SK-N-SH (cell line): Measurements from ENCODE around the gene FAM162B. TPM values are rescaled to one million over a fixed set of nuclear protein-coding genes. Genes with fewer than 3 reads are reported as not detected.

Experiments
- CTCF ChIA-PET: fragments of 300-600, 350-600 bp; formaldehyde crosslinking; extraction: SDS; loops from one replicate; lab custom pipeline; 2021; lab: Yijun Ruan, JAX
- POLR2A ChIA-PET: fragments of 350-600 bp; sonication (Branson Sonifier 250); formaldehyde crosslinking; extraction: SDS; loops from one replicate; lab custom pipeline; 2020; ENCODE audit warnings: antibody characterized with exemption, inconsistent platforms; lab: Yijun Ruan, JAX
- DNase-seq: peaks from one replicate; pipeline ENCODE4 v3.0.0; 2012
- H2AFZ ChIP-seq: fragments of 200-600 bp; sonication (generic); 2 replicates; pipeline ENCODE4 v1.8.1; 2016; ENCODE audit warnings: antibody characterized with exemption, mild to moderate bottlenecking, low read depth
- H3F3A ChIP-seq: fragments of 200-600 bp; sonication (generic); replicated peaks from 2 replicates; pipeline ENCODE3; 2016; ENCODE audit warnings: antibody characterized with exemption, mild to moderate bottlenecking; ENCODE audit not compliant: insufficient read depth
- H3K27ac ChIP-seq, 2 experiments: fragments of 200-500 bp in 1 of 2; fragments of 200-600 bp in 1 of 2; sonication (Bioruptor generic) in 1 of 2; sonication (generic), shearing (Covaris generic) in 1 of 2; 2 replicates each; pipeline versions ENCODE4 v1.5.1 to v1.6.1; 2014 to 2016; ENCODE audit warnings: low read depth in 2 of 2, inconsistent platforms in 1 of 2, low read length in 1 of 2, mild to moderate bottlenecking in 1 of 2, mixed read lengths in 1 of 2
- H3K27me3 ChIP-seq: fragments of 200-600 bp; sonication (generic), shearing (Covaris generic); 2 replicates; pipeline ENCODE4 v1.6.1; 2016; ENCODE audit warnings: mixed run types; ENCODE audit not compliant: insufficient read depth
- H3K36me3 ChIP-seq, 2 experiments: fragments of 200-500 bp in 1 of 2; fragments of 200-600 bp in 1 of 2; sonication (Bioruptor generic) in 1 of 2; sonication (generic) in 1 of 2; replicated peaks in 1 of 2; 2 replicates each; pipeline versions ENCODE3 to v1.5.1; 2014 to 2016; ENCODE audit warnings: low read length in 1 of 2, mild to moderate bottlenecking in 1 of 2; ENCODE audit not compliant: insufficient read depth in 2 of 2, control insufficient read depth in 1 of 2
- H3K4me1 ChIP-seq, 2 experiments: fragments of 200-500 bp in 1 of 2; fragments of 200-600 bp in 1 of 2; sonication (Bioruptor generic) in 1 of 2; sonication (generic), shearing (Covaris generic) in 1 of 2; 2 replicates each; pipeline versions ENCODE4 v1.5.1 to v1.6.1; 2014 to 2016; ENCODE audit warnings: low read depth in 1 of 2, low read length in 1 of 2, mixed run types in 1 of 2; ENCODE audit not compliant: insufficient read depth in 2 of 2, control insufficient read depth in 1 of 2
- H3K4me2 ChIP-seq: fragments of 200-600 bp; sonication (generic), shearing (Covaris generic); 2 replicates; pipeline ENCODE4 v1.6.1; 2017; ENCODE audit warnings: mixed run types
- H3K4me3 ChIP-seq, 2 experiments: fragments of 200-500 bp in 1 of 2; fragments of 200-600 bp in 1 of 2; sonication (Bioruptor generic) in 1 of 2; sonication (generic), shearing (Covaris generic) in 1 of 2; 2 replicates each; pipeline versions ENCODE4 v1.5.1 to v1.8.1; 2014 to 2016; ENCODE audit warnings: low read depth in 2 of 2, inconsistent platforms in 1 of 2, low read length in 1 of 2, mild to moderate bottlenecking in 1 of 2, mixed read lengths in 1 of 2, moderate library complexity in 1 of 2
- H3K79me2 ChIP-seq: fragments of 200-600 bp; sonication (generic); 2 replicates; pipeline ENCODE4 v1.8.1; 2017; ENCODE audit warnings: mild to moderate bottlenecking; ENCODE audit not compliant: insufficient read depth
- H3K9ac ChIP-seq: fragments of 200-600 bp; sonication (generic); 2 replicates; pipeline ENCODE4 v1.6.1; 2017; ENCODE audit warnings: mixed run types
- H3K9me2 ChIP-seq: fragments of 200-600 bp; sonication (generic); 2 replicates; pipeline ENCODE4 v1.6.1; 2017; ENCODE audit warnings: mixed run types
- H3K9me3 ChIP-seq: fragments of 200-600 bp; sonication (generic); 2 replicates; pipeline ENCODE4 v1.6.1; 2017; ENCODE audit warnings: mixed run types, mild to moderate bottlenecking, moderate library complexity
- H4K20me1 ChIP-seq: fragments of 200-600 bp; sonication (generic); 2 replicates; pipeline ENCODE4 v1.6.1; 2017; ENCODE audit warnings: mild to moderate bottlenecking, mixed run types; ENCODE audit not compliant: insufficient read depth
- CHD2 ChIP-seq: fragments of 150-350 bp; IDR thresholded peaks from 2 replicates; pipeline ENCODE4 v1.6.1; 2018; ENCODE audit warnings: low read length; ENCODE audit not compliant: partially characterized antibody
- CTCF ChIP-seq: fragments of 200-600 bp; sonication (generic); IDR thresholded peaks from 2 replicates; pipeline ENCODE4 v1.6.1; 2017; ENCODE audit warnings: antibody characterized with exemption, mild to moderate bottlenecking, moderate library complexity
- EP300 ChIP-seq, 2 experiments: IDR thresholded peaks; 2 replicates each; pipeline versions ENCODE4 v1.4.0 to v1.6.1; 2012; ENCODE audit warnings: borderline replicate concordance in 1 of 2, low read depth in 1 of 2, low read length in 1 of 2
- EZH2phosphoT487 ChIP-seq: fragments of 200-600 bp; sonication (generic); IDR thresholded peaks from 2 replicates; pipeline ENCODE4 v1.6.1; 2017; ENCODE audit warnings: low read depth, mixed run types, mild to moderate bottlenecking, antibody characterized with exemption, moderate library complexity, borderline replicate concordance
- FOXJ3 ChIP-seq: sonication (generic); formaldehyde crosslinking; IDR thresholded peaks from 2 replicates; pipeline ENCODE4 v1.5.1; 2020; ENCODE audit warnings: mild to moderate bottlenecking, missing genetic modification reagents
- GABPA ChIP-seq: IDR thresholded peaks from 2 replicates; pipeline ENCODE4 v1.4.0; 2012; ENCODE audit warnings: low read depth, mild to moderate bottlenecking
- IRF3 ChIP-seq: fragments of 150-350 bp; IDR thresholded peaks from 2 replicates; pipeline ENCODE4 v1.6.1; 2016; ENCODE audit warnings: mild to moderate bottlenecking, low read depth, low read length
- MEF2A ChIP-seq: IDR thresholded peaks from 2 replicates; pipeline ENCODE4 v1.4.0; 2012; ENCODE audit warnings: low read depth, borderline replicate concordance
- MXI1 ChIP-seq: IDR thresholded peaks from 2 replicates; pipeline ENCODE4 v1.6.1; 2012; ENCODE audit warnings: mild to moderate bottlenecking, low read depth, low read length, improper control_type of control experiment
- NFIC ChIP-seq: IDR thresholded peaks from 2 replicates; pipeline ENCODE4 v1.4.0; 2012; ENCODE audit warnings: borderline replicate concordance
- NRF1 ChIP-seq: IDR thresholded peaks from 2 replicates; pipeline ENCODE4 v1.6.1; 2012; ENCODE audit warnings: low read depth, mild to moderate bottlenecking, low read length
- REST ChIP-seq: IDR thresholded peaks from 2 replicates; pipeline ENCODE4 v1.6.1; 2012; ENCODE audit warnings: mild to moderate bottlenecking, low read depth, low read length, moderate library complexity
- RFX5 ChIP-seq: IDR thresholded peaks from 2 replicates; pipeline ENCODE4 v1.6.1; 2012; ENCODE audit warnings: mild to moderate bottlenecking, improper control_type of control experiment, low read length
- SIN3A ChIP-seq: IDR thresholded peaks from 2 replicates; pipeline ENCODE4 v1.6.1; 2012; ENCODE audit warnings: low read depth, mild to moderate bottlenecking, low read length, moderate library complexity, borderline replicate concordance
- YY1 ChIP-seq: IDR thresholded peaks from 2 replicates; pipeline ENCODE4 v1.4.0; 2012; ENCODE audit warnings: low read depth, mild to moderate bottlenecking
- ZBTB33 ChIP-seq: IDR thresholded peaks from 2 replicates; pipeline ENCODE4 v1.4.0; 2012; ENCODE audit warnings: low read depth, borderline replicate concordance
- polyA plus RNA-seq, 3 experiments: library from polyadenylated mRNA; depleted of rRNA; stranded (reverse); fragments of >200 nt; gene quantifications; 2 replicates each; pipeline ENCODE4 v1.2.3, GENCODE V29; 2012
- TF ChIP-seq, protein P1 (sequence below): IDR thresholded peaks from 2 replicates; pipeline ENCODE4 v1.4.0; 2012; ENCODE audit warnings: low read depth

FAM162B gene
- polyA plus RNA-seq, 1 of the 3 experiments (the other 2 are of a cell fraction) = not detected

- Histone ChIP-seq H3K9me3 (no peaks in the 10 kb centered on the region), H3K9ac (no peak overlapping the region), H3K4me3 (no peak overlapping the region), H3K9me2 (no peaks in the 10 kb centered on the region), H3K27me3 (no peaks in the 10 kb centered on the region; the same call in 1 of the 2 replicates), H2AFZ (no peak overlapping the region), H3K27ac (no peak overlapping the region), H3F3A (no peaks in the 10 kb centered on the region), H3K4me2 (no peak overlapping the region), H3K79me2 (no peaks in the 10 kb centered on the region), H3K4me1 (no peaks in the 10 kb centered on the region), H3K36me3 (no peaks in the 10 kb centered on the region), H4K20me1 (no peaks in the 10 kb centered on the region)
- POLR2A ChIA-PET = no interaction called here
- CTCF ChIA-PET = no interaction called here
- no peak for TF ChIP-seq CTCF
- no peak for TF ChIP-seq NRF1
- no peak for TF ChIP-seq NFIC
- TF ChIP-seq REST = no peak
- no peak for TF ChIP-seq SIN3A
- TF ChIP-seq MEF2A = no peak
- no peak for TF ChIP-seq IRF3
- no peak for DNase-seq
These were observed 36.5 kb upstream of the FAM162B start for GRCh38 chr6:116801971-116802370.

GRCh38 chr6:116799945-116800344, 34.4 kb upstream of the FAM162B start:
- DNase-seq = no peak
- H2AFZ ChIP-seq = no peak overlapping the region
- CTCF ChIA-PET = no interaction called here
- no peaks in the 10 kb centered on the region for H3K36me3 ChIP-seq
- no peak for TF ChIP-seq ZBTB33
- TF ChIP-seq RFX5 = no peak
- no peak for TF ChIP-seq GABPA
- no peak for TF ChIP-seq EP300 (IDR thresholded peaks at IDR 0.05; ENCODE audit: borderline replicate concordance in 1 of 2, low read depth in 1 of 2, low read length in 1 of 2)
- no peak for TF ChIP-seq YY1
- TF ChIP-seq NFIC = no peak
- no peak for TF ChIP-seq CHD2
- no peak for TF ChIP-seq EZH2phosphoT487
- TF ChIP-seq, protein P1, sequence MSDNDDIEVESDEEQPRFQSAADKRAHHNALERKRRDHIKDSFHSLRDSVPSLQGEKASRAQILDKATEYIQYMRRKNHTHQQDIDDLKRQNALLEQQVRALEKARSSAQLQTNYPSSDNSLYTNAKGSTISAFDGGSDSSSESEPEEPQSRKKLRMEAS = no peak
- no peak for TF ChIP-seq FOXJ3
- TF ChIP-seq MXI1 = no peak
- no peak overlapping the region for H3K4me2 ChIP-seq
- no peak overlapping the region for H3K9ac ChIP-seq
- H3F3A ChIP-seq = no peaks in the 10 kb centered on the region
- no peak overlapping the region for H3K4me3 ChIP-seq
- no peaks in the 10 kb centered on the region for H4K20me1 ChIP-seq
- POLR2A ChIA-PET = no interaction called here
- H3K79me2 ChIP-seq = no peaks in the 10 kb centered on the region
- H3K27ac ChIP-seq = no peak overlapping the region
- no peaks in the 10 kb centered on the region for H3K4me1 ChIP-seq
- no peaks in the 10 kb centered on the region for H3K9me2 ChIP-seq
- no peaks in the 10 kb centered on the region; the same call in 1 of the 2 replicates for H3K27me3 ChIP-seq
- no peaks in the 10 kb centered on the region for H3K9me3 ChIP-seq
